Activated naive CD4-positive, alpha-beta T cell (primary cell): ENCODE measurements around the gene MYOD1.
A peak's percentile ranks its signal among the peaks of the same experiment; 100 is the strongest.

Experiments used
- DNase-seq, 4 experiments: peaks; one replicate each; lab custom pipeline; 2025; lab: John Stamatoyannopoulos, UW

The MYOD1 gene

GRCh38 chr11:17702876-17703275, 16.5 kb upstream of the MYOD1 start:
- DNase-seq = no peak

- DNase-seq = no peak
Measured at GRCh38 chr11:17703951-17704350, 15.4 kb upstream of the MYOD1 start.

GRCh38 chr11:17707830-17708229, 11.5 kb upstream of the MYOD1 start:
- DNase-seq = no peak

GRCh38 chr11:17711836-17712235, 7.5 kb upstream of the MYOD1 start:
- DNase-seq = no peak

- DNase-seq = no peak
Measured at GRCh38 chr11:17713851-17714250, 5.5 kb upstream of the MYOD1 start.

GRCh38 chr11:17714356-17714854, 5.0 kb upstream of the MYOD1 start:
- DNase-seq = no peak

GRCh38 chr11:17714870-17715269, 4.5 kb upstream of the MYOD1 start:
- no peak for DNase-seq

GRCh38 chr11:17716807-17717206, 2.6 kb upstream of the MYOD1 start:
- no peak for DNase-seq

GRCh38 chr11:17718015-17718414, 1.4 kb upstream of the MYOD1 start:
- DNase-seq = no peak

- DNase-seq = no peak
Measured at GRCh38 chr11:17718510-17718962, 835 bp upstream of the MYOD1 start.

- no peak for DNase-seq
Measured at GRCh38 chr11:17719938-17720795, 796 bp downstream of the MYOD1 start.

GRCh38 chr11:17720796-17721171, 1.4 kb downstream of the MYOD1 start:
- DNase-seq = no peak

GRCh38 chr11:17721242-17721999, 2.0 kb downstream of the MYOD1 start:
- DNase-seq = no peak

GRCh38 chr11:17722000-17722643, 2.8 kb downstream of the MYOD1 start:
- DNase-seq = no peak

GRCh38 chr11:17724020-17724908, 4.9 kb downstream of the MYOD1 start:
- DNase-seq = no peak

GRCh38 chr11:17725174-17725573, 5.8 kb downstream of the MYOD1 start:
- no peak for DNase-seq

- no peak for DNase-seq
Measured at GRCh38 chr11:17730137-17730536, 10.8 kb downstream of the MYOD1 start.

- DNase-seq = peak in 2 of 4 experiments; percentile 18 to 30
Measured at GRCh38 chr11:17730608-17731462, 11.5 kb downstream of the MYOD1 start.

- DNase-seq = no peak
Measured at GRCh38 chr11:17733261-17733660, 13.9 kb downstream of the MYOD1 start.

- no peak for DNase-seq
Measured at GRCh38 chr11:17734418-17734911, 15.1 kb downstream of the MYOD1 start, which contains the start of gene KCNC1. Gene KCNC1, plus strand, starts transcription at chr11:17734781. Its CDS starts 1,222 bp downstream, at chr11:17736003.
